Endodermal cell (in vitro differentiated cells): Measurements from ENCODE around the gene SRSF6. TPM values are rescaled to one million over a fixed set of nuclear protein-coding genes. Genes with fewer than 3 reads are reported as not detected.

Experiments used
- DNase-seq: peaks from one replicate; pipeline ENCODE4 v3.0.0-alpha.2; 2017
- H3K27ac ChIP-seq: 2 replicates; pipeline ENCODE4 v1.5.1; 2013; ENCODE audit warnings: mild to moderate bottlenecking, low read depth, low read length, moderate library complexity
- H3K27me3 ChIP-seq: 2 replicates; pipeline ENCODE4 v1.6.1; 2013; ENCODE audit warnings: mild to moderate bottlenecking, low read length, moderate library complexity; ENCODE audit not compliant: insufficient read depth, control insufficient read depth, poor library complexity, severe bottlenecking
- H3K36me3 ChIP-seq: 2 replicates; pipeline ENCODE4 v1.7.0; 2013; ENCODE audit warnings: mild to moderate bottlenecking, low read length, moderate library complexity; ENCODE audit not compliant: control insufficient read depth, insufficient read depth
- H3K4me1 ChIP-seq: one replicate; pipeline ENCODE4 v1.7.0; 2013; ENCODE audit warnings: low read length; ENCODE audit not compliant: control insufficient read depth, insufficient read depth
- H3K4me3 ChIP-seq: 2 replicates; pipeline ENCODE4 v1.5.1; 2013; ENCODE audit warnings: mild to moderate bottlenecking, low read length, moderate library complexity
- H3K9ac ChIP-seq: 2 replicates; pipeline ENCODE4 v1.6.1; 2013; ENCODE audit warnings: mild to moderate bottlenecking, low read length, moderate library complexity; ENCODE audit not compliant: poor library complexity, severe bottlenecking; ENCODE audit errors: extremely low read depth
- H3K9me3 ChIP-seq: 2 replicates; pipeline ENCODE4 v1.6.1; 2013; ENCODE audit warnings: mild to moderate bottlenecking, low read length, moderate library complexity; ENCODE audit not compliant: control insufficient read depth
- H3K27ac Mint-ChIP-seq: 2 replicates; pipeline ENCODE4 v1.8.0; 2020; ENCODE audit warnings: mixed read lengths
- H3K27me3 Mint-ChIP-seq: 2 replicates; pipeline ENCODE4 v1.8.0; 2021; ENCODE audit warnings: mild to moderate bottlenecking, mixed read lengths; ENCODE audit not compliant: insufficient read depth
- H3K36me3 Mint-ChIP-seq: 2 replicates; pipeline ENCODE4 v1.8.0; 2020; ENCODE audit warnings: low read depth, mixed read lengths
- H3K4me1 Mint-ChIP-seq: 2 replicates; pipeline ENCODE4 v1.8.0; 2020; ENCODE audit warnings: mixed read lengths
- H3K4me3 Mint-ChIP-seq: 2 replicates; pipeline ENCODE4 v1.8.0; 2020; ENCODE audit warnings: mild to moderate bottlenecking, moderate library complexity, mixed read lengths
- H3K9me3 Mint-ChIP-seq: 2 replicates; pipeline ENCODE4 v1.8.0; 2020; ENCODE audit warnings: mild to moderate bottlenecking, mixed read lengths
- CTCF ChIP-seq: fragments of 200-600 bp; sonication (generic); conservative IDR thresholded peaks from 2 replicates; pipeline ENCODE4 v1.5.0; 2021; ENCODE audit warnings: antibody characterized with exemption, mild to moderate bottlenecking
- WGBS, 2 experiments: methylation state at CpG; one replicate each; pipeline versions ENCODE4 v1.1.5 to v1.1.7; 2013; ENCODE audit warnings: missing lambda C conversion rate in 2 of 2, mixed read lengths in 1 of 2; ENCODE audit not compliant: insufficient coverage in 1 of 2, insufficient read length in 1 of 2; 5-methylcytosine and 5-hydroxymethylcytosine counted together
- total RNA-seq, 2 donors: library from RNA; stranded (reverse); fragmentation: NEBNext Ultra II Directional in 1 of 2; extraction: Animal tissue kit (Norgen Biotek cat#: 25700) in 1 of 2; gene quantifications; 2 replicates in 1 of 2; 3 replicates in 1 of 2; pipeline ENCODE4 v1.2.1, GENCODE V29; 2021

The SRSF6 gene
- total RNA-seq, 2 donors from 2014 or later: 146 to 199 TPM

DNA sequence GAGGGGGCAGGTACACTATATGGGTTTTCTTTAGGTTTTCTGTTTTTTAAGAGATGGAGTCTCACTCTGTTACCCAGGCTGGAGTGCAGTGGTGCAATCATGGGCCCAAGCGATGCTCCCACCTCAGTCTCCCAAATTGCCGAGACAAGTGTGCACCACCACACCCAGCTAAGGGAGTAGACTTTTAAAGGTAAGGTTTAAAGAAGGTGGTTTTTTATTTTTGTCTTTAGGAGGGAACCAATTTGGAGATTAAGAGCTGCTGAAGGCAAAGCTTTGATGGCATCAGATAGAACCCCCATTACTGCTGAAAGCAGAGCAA, 7.9 kb downstream of the SRSF6 start:
- Mint-ChIP-seq H3K4me3 (no peak overlapping the region), H3K27me3 (no peaks in the 10 kb centered on the region), H3K4me1 (peaks cover 7% of the 10 kb centered on the region), H3K27ac (no peak overlapping the region), H3K9me3 (no peaks in the 10 kb centered on the region), H3K36me3 (peaks cover 75% of the 10 kb centered on the region)
- 98% methylated on average over 2 of the region's 2 CpGs; no CpG with 5 or more reads in 1 of the 2 experiments for WGBS, 2 experiments
- Histone ChIP-seq H3K27me3 (no peaks in the 10 kb centered on the region), H3K9ac (no peak overlapping the region), H3K36me3 (peaks cover 75% of the 10 kb centered on the region), H3K9me3 (no peaks in the 10 kb centered on the region), H3K27ac (no peak overlapping the region), H3K4me1 (no peaks in the 10 kb centered on the region), H3K4me3 (no peak overlapping the region)
- TF ChIP-seq CTCF: no peak
- DNase-seq: no peak

DNA sequence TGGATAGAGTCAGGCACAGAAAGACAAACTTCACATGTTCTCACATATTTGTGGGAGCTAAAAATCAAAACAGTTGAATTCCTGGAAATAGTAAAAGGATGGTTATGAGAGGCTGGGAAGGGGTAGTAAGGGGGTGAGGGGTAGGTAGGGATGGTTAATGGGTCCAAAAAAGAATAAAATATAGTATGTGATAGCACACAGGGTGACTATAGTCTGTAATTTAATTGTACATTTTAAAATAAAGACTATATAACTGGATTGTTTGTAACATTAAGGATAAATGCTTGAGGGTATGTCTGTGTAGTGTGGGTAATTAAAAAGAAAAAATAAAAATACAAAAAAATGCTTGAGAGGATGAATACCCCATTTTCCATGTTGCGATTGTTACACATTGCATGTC, 9.9 kb downstream of the SRSF6 start:
- H3K4me1 Mint-ChIP-seq: no peaks in the 10 kb centered on the region
- H3K9ac ChIP-seq: no peak overlapping the region
- no peaks in the 10 kb centered on the region for H3K9me3 ChIP-seq
- H3K27ac Mint-ChIP-seq: no peak overlapping the region
- no peaks in the 10 kb centered on the region for H3K9me3 Mint-ChIP-seq
- 80 to 100% methylated on average over 1 of the region's 1 CpG for WGBS, 2 experiments
- no peak overlapping the region for H3K4me3 ChIP-seq
- DNase-seq: no peak
- no peak overlapping the region for H3K27ac ChIP-seq
- H3K36me3 ChIP-seq: peaks cover 62% of the 10 kb centered on the region
- no peaks in the 10 kb centered on the region for H3K27me3 ChIP-seq
- no peaks in the 10 kb centered on the region for H3K4me1 ChIP-seq
- H3K27me3 Mint-ChIP-seq: no peaks in the 10 kb centered on the region
- no peak for TF ChIP-seq CTCF
- H3K4me3 Mint-ChIP-seq: no peak overlapping the region
- H3K36me3 Mint-ChIP-seq: peaks cover 57% of the 10 kb centered on the region

DNA sequence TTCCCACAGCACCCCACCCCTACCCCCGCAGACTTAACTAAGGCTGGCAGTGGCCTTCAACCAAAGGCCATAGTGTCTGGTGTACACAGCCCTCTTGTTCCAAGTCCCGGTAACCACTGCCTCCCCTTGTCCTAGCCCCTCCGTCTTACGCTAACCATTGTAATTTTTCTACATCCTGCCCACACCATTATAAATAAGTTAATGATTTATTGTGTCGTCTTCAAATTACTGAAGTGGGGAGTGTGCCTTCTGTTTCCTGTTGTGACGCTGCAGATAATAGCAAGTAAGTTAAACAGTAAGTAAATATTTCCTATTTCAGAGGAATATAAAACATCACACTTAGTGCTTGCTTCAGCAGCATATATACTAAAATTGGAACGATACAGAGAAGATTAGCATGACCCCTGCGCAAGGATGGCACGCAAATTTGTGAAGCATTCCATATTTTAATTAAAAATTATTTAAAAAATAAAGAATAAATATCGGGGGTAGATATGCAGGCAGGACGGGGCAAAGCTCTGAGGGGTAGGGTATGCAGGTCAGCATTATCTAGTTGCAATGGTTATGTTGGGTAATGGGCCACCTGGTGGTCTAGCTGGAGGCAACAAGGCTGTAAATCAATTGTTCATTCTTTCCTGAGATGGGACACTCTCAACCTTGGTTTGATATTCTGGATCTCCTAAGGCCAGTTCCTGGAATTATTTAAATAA, 15.1 kb downstream of the SRSF6 start:
- Mint-ChIP-seq H3K4me3 (no peak overlapping the region), H3K27ac (no peak overlapping the region), H3K9me3 (no peaks in the 10 kb centered on the region), H3K4me1 (no peaks in the 10 kb centered on the region), H3K36me3 (peaks cover 17% of the 10 kb centered on the region), H3K27me3 (peaks cover 10% of the 10 kb centered on the region)
- no peaks in the 10 kb centered on the region for H3K9me3 ChIP-seq
- 90 to 95% methylated on average over 2 to 6 of the region's 11 CpGs for WGBS, 2 experiments
- no peaks in the 10 kb centered on the region for H3K4me1 ChIP-seq
- peaks cover 18% of the 10 kb centered on the region for H3K27me3 ChIP-seq
- H3K27ac ChIP-seq: no peak overlapping the region
- peaks cover 19% of the 10 kb centered on the region for H3K36me3 ChIP-seq
- no peak overlapping the region for H3K4me3 ChIP-seq
- TF ChIP-seq CTCF: peak; percentile 65
- H3K9ac ChIP-seq: no peak overlapping the region
- DNase-seq: peak; percentile 34
